Measurements from ENCODE around the gene GPC6. TPM values are rescaled to one million over a fixed set of nuclear protein-coding genes. Genes with fewer than 3 reads are reported as not detected.

The GPC6 gene
- total RNA-seq, 1 experiment from 2014 or later = 0.22 TPM

DNA sequence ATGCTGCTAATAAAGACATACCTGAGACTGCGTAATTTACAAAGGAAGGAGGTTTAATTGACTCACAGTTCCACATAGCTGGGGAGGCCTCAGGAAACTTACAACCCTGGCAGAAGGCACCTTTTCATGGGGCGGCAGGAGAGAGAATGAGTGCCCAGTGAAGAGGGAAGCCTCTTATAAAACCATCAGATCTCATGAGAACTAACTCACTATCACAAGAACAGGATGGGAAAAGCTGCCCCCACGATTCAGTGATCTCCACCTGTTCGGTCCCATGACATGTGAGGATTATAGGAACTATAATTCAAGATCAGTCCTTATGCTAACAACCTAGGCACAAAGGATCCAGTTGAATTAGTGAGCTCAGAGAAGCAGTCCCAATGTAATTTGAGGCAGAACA, 59.4 kb downstream of the GPC6 start:
- DNase-seq (ENCODE audit: low read depth, low spot score) (no peak), ATAC-seq (no peak)
- ChIA-PET CTCF (no interaction called here), RAD21 (ENCODE audit: low non-redundant PET in 1 of 2, low total read pairs in 2 of 2, uncharacterized antibody in 2 of 2, unreplicated experiment in 2 of 2) (no interaction called here), POLR2A (no interaction called here)
- Histone ChIP-seq H4K20me1 (ENCODE audit: insufficient read depth) (no peaks in the 10 kb centered on the region), H3K79me2 (ENCODE audit: insufficient read depth, low read length) (no peaks in the 10 kb centered on the region), H3K36me3 (ENCODE audit: control insufficient read depth in 1 of 2, insufficient read depth in 2 of 2, low read length in 2 of 2) (no peaks in the 10 kb centered on the region), H3K9ac (ENCODE audit: low read length) (no peak overlapping the region), H2AFZ (ENCODE audit: low read depth, low read length, poor library complexity, severe bottlenecking) (no peak overlapping the region), H3K27ac (ENCODE audit: low read depth, low read length) (no peak overlapping the region), H3K9me3 (ENCODE audit: control insufficient read depth in 1 of 2, insufficient read depth in 1 of 2, low read depth in 1 of 2, low read length in 2 of 2) (peaks cover 13 to 15% of the 10 kb centered on the region in 2 experiments; a peak in 2 of 4 replicates), H3K27me3 (ENCODE audit: insufficient read depth, low read length) (no peaks in the 10 kb centered on the region), H3K4me3 (replicated peaks in 1 of 2; ENCODE audit: low read depth in 1 of 2, low read length in 2 of 2) (no peak overlapping the region), H3K4me1 (ENCODE audit: control insufficient read depth in 1 of 2, insufficient read depth in 2 of 2, low read length in 2 of 2) (no peaks in the 10 kb centered on the region), H3K9me2 (ENCODE audit: insufficient read depth) (no peaks in the 10 kb centered on the region), H3K4me2 (ENCODE audit: low read length) (no peak overlapping the region)
- TF ChIP-seq, protein P1, sequence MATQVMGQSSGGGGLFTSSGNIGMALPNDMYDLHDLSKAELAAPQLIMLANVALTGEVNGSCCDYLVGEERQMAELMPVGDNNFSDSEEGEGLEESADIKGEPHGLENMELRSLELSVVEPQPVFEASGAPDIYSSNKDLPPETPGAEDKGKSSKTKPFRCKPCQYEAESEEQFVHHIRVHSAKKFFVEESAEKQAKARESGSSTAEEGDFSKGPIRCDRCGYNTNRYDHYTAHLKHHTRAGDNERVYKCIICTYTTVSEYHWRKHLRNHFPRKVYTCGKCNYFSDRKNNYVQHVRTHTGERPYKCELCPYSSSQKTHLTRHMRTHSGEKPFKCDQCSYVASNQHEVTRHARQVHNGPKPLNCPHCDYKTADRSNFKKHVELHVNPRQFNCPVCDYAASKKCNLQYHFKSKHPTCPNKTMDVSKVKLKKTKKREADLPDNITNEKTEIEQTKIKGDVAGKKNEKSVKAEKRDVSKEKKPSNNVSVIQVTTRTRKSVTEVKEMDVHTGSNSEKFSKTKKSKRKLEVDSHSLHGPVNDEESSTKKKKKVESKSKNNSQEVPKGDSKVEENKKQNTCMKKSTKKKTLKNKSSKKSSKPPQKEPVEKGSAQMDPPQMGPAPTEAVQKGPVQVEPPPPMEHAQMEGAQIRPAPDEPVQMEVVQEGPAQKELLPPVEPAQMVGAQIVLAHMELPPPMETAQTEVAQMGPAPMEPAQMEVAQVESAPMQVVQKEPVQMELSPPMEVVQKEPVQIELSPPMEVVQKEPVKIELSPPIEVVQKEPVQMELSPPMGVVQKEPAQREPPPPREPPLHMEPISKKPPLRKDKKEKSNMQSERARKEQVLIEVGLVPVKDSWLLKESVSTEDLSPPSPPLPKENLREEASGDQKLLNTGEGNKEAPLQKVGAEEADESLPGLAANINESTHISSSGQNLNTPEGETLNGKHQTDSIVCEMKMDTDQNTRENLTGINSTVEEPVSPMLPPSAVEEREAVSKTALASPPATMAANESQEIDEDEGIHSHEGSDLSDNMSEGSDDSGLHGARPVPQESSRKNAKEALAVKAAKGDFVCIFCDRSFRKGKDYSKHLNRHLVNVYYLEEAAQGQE (IDR thresholded peaks at IDR 0.05; ENCODE audit: low read depth) = no peak
- no peak for TF ChIP-seq SIN3A (IDR thresholded peaks at IDR 0.05; ENCODE audit: low read depth)
- TF ChIP-seq ATF3 (IDR thresholded peaks at IDR 0.05) = no peak
- BruUV-seq (replicated peaks) = no TSS peak
- intact Hi-C loops (cut with micrococcal nuclease) = no loop called here

GRCh38 chr13:93289053-93289452, 62.4 kb downstream of the GPC6 start:
- TF ChIP-seq ATF3 (IDR thresholded peaks at IDR 0.05) (no peak), JUND (IDR thresholded peaks at IDR 0.05) (no peak), ZBTB33 (IDR thresholded peaks at IDR 0.05; ENCODE audit: extremely low read depth, insufficient replicate concordance, low read length) (no peak), POLR2A (IDR thresholded peaks at IDR 0.05; ENCODE audit: borderline replicate concordance, extremely low read depth, insufficient read depth, insufficient read length) (no peak), EGR1 (IDR thresholded peaks at IDR 0.05; ENCODE audit: low read depth) (no peak), CBX3 (IDR thresholded peaks at IDR 0.05; ENCODE audit: low read depth) (no peak), SRF (IDR thresholded peaks at IDR 0.05; ENCODE audit: low read depth) (no peak), FOSL1 (IDR thresholded peaks at IDR 0.05; ENCODE audit: low read depth) (no peak)
- TF ChIP-seq, protein P2, sequence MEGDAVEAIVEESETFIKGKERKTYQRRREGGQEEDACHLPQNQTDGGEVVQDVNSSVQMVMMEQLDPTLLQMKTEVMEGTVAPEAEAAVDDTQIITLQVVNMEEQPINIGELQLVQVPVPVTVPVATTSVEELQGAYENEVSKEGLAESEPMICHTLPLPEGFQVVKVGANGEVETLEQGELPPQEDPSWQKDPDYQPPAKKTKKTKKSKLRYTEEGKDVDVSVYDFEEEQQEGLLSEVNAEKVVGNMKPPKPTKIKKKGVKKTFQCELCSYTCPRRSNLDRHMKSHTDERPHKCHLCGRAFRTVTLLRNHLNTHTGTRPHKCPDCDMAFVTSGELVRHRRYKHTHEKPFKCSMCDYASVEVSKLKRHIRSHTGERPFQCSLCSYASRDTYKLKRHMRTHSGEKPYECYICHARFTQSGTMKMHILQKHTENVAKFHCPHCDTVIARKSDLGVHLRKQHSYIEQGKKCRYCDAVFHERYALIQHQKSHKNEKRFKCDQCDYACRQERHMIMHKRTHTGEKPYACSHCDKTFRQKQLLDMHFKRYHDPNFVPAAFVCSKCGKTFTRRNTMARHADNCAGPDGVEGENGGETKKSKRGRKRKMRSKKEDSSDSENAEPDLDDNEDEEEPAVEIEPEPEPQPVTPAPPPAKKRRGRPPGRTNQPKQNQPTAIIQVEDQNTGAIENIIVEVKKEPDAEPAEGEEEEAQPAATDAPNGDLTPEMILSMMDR (IDR thresholded peaks at IDR 0.05 in 2 of 3, conservative IDR thresholded peaks at IDR 0.05 in 1 of 3; ENCODE audit: borderline replicate concordance in 1 of 3, insufficient read depth in 1 of 3, low read depth in 2 of 3, low read length in 2 of 3) = no peak
- TF ChIP-seq, protein P3, sequence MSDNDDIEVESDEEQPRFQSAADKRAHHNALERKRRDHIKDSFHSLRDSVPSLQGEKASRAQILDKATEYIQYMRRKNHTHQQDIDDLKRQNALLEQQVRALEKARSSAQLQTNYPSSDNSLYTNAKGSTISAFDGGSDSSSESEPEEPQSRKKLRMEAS (IDR thresholded peaks at IDR 0.05) = no peak
- H3K27me3 ChIP-seq (ENCODE audit: insufficient read depth, low read length) = no peaks in the 10 kb centered on the region
- no peaks in the 10 kb centered on the region for H3K36me3 ChIP-seq (ENCODE audit: control insufficient read depth in 1 of 2, insufficient read depth in 2 of 2, low read length in 2 of 2)
- no peaks in the 10 kb centered on the region for H3K9me2 ChIP-seq (ENCODE audit: insufficient read depth)
- ChIA-PET CTCF (no interaction called here), POLR2A (no interaction called here), RAD21 (ENCODE audit: low non-redundant PET in 1 of 2, low total read pairs in 2 of 2, uncharacterized antibody in 2 of 2, unreplicated experiment in 2 of 2) (no interaction called here)
- no peaks in the 10 kb centered on the region for H4K20me1 ChIP-seq (ENCODE audit: insufficient read depth)
- no peak for DNase-seq (ENCODE audit: low read depth, low spot score)
- ATAC-seq = no peak
- no peak overlapping the region for H3K4me2 ChIP-seq (ENCODE audit: low read length)
- H3K9me3 ChIP-seq (ENCODE audit: control insufficient read depth in 1 of 2, insufficient read depth in 1 of 2, low read depth in 1 of 2, low read length in 2 of 2) = peaks cover 6 to 15% of the 10 kb centered on the region in 2 experiments; a peak in 2 of 4 replicates
- no peak overlapping the region for H3K9ac ChIP-seq (ENCODE audit: low read length)
- H3K79me2 ChIP-seq (ENCODE audit: insufficient read depth, low read length) = no peaks in the 10 kb centered on the region
- intact Hi-C loops (cut with micrococcal nuclease) = no loop called here
- H2AFZ ChIP-seq (ENCODE audit: low read depth, low read length, poor library complexity, severe bottlenecking) = no peak overlapping the region
- H3K4me1 ChIP-seq (ENCODE audit: control insufficient read depth in 1 of 2, insufficient read depth in 2 of 2, low read length in 2 of 2) = no peaks in the 10 kb centered on the region
- H3K27ac ChIP-seq (ENCODE audit: low read depth, low read length) = no peak overlapping the region
- H3K4me3 ChIP-seq (replicated peaks in 1 of 2; ENCODE audit: low read depth in 1 of 2, low read length in 2 of 2) = no peak overlapping the region
- BruUV-seq (replicated peaks) = no TSS peak
